ENCODE data around the gene AMFR.

DNA sequence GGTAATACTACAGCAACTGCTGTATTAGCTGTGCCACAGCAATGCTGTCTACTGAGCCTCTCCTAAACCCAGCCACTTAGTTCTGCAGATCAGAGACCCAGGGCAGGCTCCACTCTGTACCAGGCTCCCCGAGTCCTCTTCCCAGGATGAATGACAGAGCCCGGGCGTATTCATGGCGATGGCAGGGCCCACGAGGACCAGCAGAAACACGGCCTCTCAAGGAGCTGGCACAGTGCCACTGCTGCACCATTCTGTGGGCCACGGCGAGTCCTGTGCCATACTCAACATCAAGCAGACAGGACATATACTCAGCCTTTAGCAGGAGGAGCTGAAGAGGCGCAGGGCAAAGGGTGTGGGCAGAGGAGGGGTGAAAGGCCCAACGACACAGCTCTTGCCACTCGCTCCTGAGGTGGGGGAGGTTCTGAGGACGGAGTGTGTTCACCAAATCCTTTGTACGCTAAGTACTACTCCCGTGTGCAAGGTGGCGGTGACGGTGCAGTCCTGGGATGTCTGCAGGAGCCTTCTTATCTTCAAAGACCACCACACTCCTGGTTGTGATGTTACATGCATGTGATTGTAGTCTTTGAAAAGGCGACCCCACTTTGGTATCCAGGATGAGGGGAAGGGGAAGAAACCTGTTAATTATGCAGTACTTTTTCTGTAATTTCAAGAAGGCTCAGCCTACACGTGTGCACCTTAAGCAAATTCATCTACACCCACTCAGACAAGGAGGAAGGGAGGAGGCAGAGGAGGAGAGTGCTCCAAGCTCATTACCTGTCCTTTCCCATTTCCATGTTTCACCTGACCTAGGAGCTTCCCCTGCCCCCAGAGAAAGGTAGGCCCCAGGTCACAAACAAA lies 98.0 kb downstream of the AMFR start:
- TF ChIP-seq CTCF (conservative IDR thresholded peaks at IDR 0.05 in 1 of 2, IDR thresholded peaks at IDR 0.05 in 1 of 2; ENCODE audit: extremely low read depth in 1 of 2, insufficient read depth in 1 of 2, low read depth in 1 of 2, low read length in 2 of 2), result no peak
- TF ChIP-seq EZH2 (IDR thresholded peaks at IDR 0.05; ENCODE audit: borderline replicate concordance, low read length), result no peak
